ENCODE data around the gene PLAAT1. TPM values are rescaled to one million over a fixed set of nuclear protein-coding genes. Genes with fewer than 3 reads are reported as not detected.

The PLAAT1 gene
- total and polyA plus RNA-seq, 7 donors = 0.16 to 3.3 (median 1.2) TPM; not detected in 3

- Histone ChIP-seq H3K9me3 (no peaks in the 10 kb centered on the region), H3K4me1 (no peaks in the 10 kb centered on the region), H3K27ac (no peak overlapping the region), H3K36me3 (no peaks in the 10 kb centered on the region), H3K4me3 (no peak overlapping the region), H3K27me3 (no peaks in the 10 kb centered on the region)
- WGBS, 2 donors = 86 to 90% methylated on average over 6 of the region's 6 CpGs
- no peak for DNase-seq
- intact Hi-C loops (cut with DNase I) = no loop called here
- TF ChIP-seq POLR2AphosphoS5 (IDR thresholded peaks at IDR 0.05) (no peak), CTCF (IDR thresholded peaks at IDR 0.05) (no peak), POLR2A (IDR thresholded peaks at IDR 0.05) (no peak), EP300 (IDR thresholded peaks at IDR 0.05) (no peak)
Observed at GRCh38 chr3:193228206-193228605, 12.8 kb upstream of the PLAAT1 start.

GRCh38 chr3:193229851-193230420 lies 11.1 kb upstream of the PLAAT1 start:
- H3K4me1 ChIP-seq = no peaks in the 10 kb centered on the region
- DNase-seq = no peak
- WGBS, 2 donors = 79 to 81% methylated on average over 4 of the region's 4 CpGs
- TF ChIP-seq EP300 (IDR thresholded peaks at IDR 0.05) = no peak
- TF ChIP-seq CTCF (IDR thresholded peaks at IDR 0.05) = no peak
- no peak for TF ChIP-seq POLR2A (IDR thresholded peaks at IDR 0.05)
- no peak for TF ChIP-seq POLR2AphosphoS5 (IDR thresholded peaks at IDR 0.05)
- H3K27me3 ChIP-seq = no peaks in the 10 kb centered on the region
- no peak overlapping the region for H3K27ac ChIP-seq
- intact Hi-C loops (cut with DNase I) = no loop called here
- H3K4me3 ChIP-seq = no peak overlapping the region
- no peaks in the 10 kb centered on the region for H3K9me3 ChIP-seq
- no peaks in the 10 kb centered on the region for H3K36me3 ChIP-seq

GRCh38 chr3:193230610-193231009 lies 10.4 kb upstream of the PLAAT1 start:
- no peaks in the 10 kb centered on the region for H3K4me1 ChIP-seq
- no peak for DNase-seq
- no peak overlapping the region for H3K27ac ChIP-seq
- no peak overlapping the region for H3K4me3 ChIP-seq
- H3K36me3 ChIP-seq = no peaks in the 10 kb centered on the region
- WGBS, 2 donors = 86 to 93% methylated on average over 4 of the region's 4 CpGs
- no peaks in the 10 kb centered on the region for H3K27me3 ChIP-seq
- no peak for TF ChIP-seq CTCF (IDR thresholded peaks at IDR 0.05)
- no peak for TF ChIP-seq POLR2AphosphoS5 (IDR thresholded peaks at IDR 0.05)
- no peak for TF ChIP-seq POLR2A (IDR thresholded peaks at IDR 0.05)
- TF ChIP-seq EP300 (IDR thresholded peaks at IDR 0.05) = no peak
- intact Hi-C loops (cut with DNase I) = no loop called here
- no peaks in the 10 kb centered on the region for H3K9me3 ChIP-seq

GRCh38 chr3:193231201-193231600 lies 9.8 kb upstream of the PLAAT1 start:
- no peak for TF ChIP-seq POLR2A (IDR thresholded peaks at IDR 0.05)
- H3K27ac ChIP-seq = no peak overlapping the region
- WGBS, 2 donors = 73 to 86% methylated on average over 6 of the region's 6 CpGs
- no peaks in the 10 kb centered on the region for H3K4me1 ChIP-seq
- no peaks in the 10 kb centered on the region for H3K36me3 ChIP-seq
- no peaks in the 10 kb centered on the region for H3K27me3 ChIP-seq
- intact Hi-C loops (cut with DNase I) = no loop called here
- no peaks in the 10 kb centered on the region for H3K9me3 ChIP-seq
- DNase-seq = no peak
- H3K4me3 ChIP-seq = no peak overlapping the region

- Histone ChIP-seq H3K36me3 (no peaks in the 10 kb centered on the region), H3K4me3 (no peak overlapping the region), H3K9me3 (no peaks in the 10 kb centered on the region), H3K27me3 (no peaks in the 10 kb centered on the region), H3K27ac (no peak overlapping the region), H3K4me1 (peaks cover 0 to 6% (median 1%) of the 10 kb centered on the region in 4 donors)
- no peak for DNase-seq
- WGBS, 2 donors = 54 to 76% methylated on average over 4 of the region's 4 CpGs
- no peak for TF ChIP-seq POLR2AphosphoS5 (IDR thresholded peaks at IDR 0.05)
- TF ChIP-seq CTCF (IDR thresholded peaks at IDR 0.05) = no peak
- no peak for TF ChIP-seq EP300 (IDR thresholded peaks at IDR 0.05)
- intact Hi-C loops (cut with DNase I) = no loop called here
Observed at GRCh38 chr3:193236599-193236998, 4.4 kb upstream of the PLAAT1 start.
